GM19395 (cell line): Measurements from ENCODE around the gene ADAMTS2.

Experiments used
- ATAC-seq: cut with Tn5 transposase; IDR thresholded peaks from one replicate; pipeline ENCODE4 v1.9.1; 2021; ENCODE audit warnings: mild to moderate bottlenecking, moderate library complexity; ENCODE audit not compliant: unreplicated experiment

The ADAMTS2 gene

GRCh38 chr5:179204572-179204971, 140.7 kb downstream of the ADAMTS2 start:
- no peak for ATAC-seq

GRCh38 chr5:179203248-179203647, 142.0 kb downstream of the ADAMTS2 start:
- ATAC-seq = no peak

- no peak for ATAC-seq
Observed at GRCh38 chr5:179201986-179202385, 143.3 kb downstream of the ADAMTS2 start.

DNA sequence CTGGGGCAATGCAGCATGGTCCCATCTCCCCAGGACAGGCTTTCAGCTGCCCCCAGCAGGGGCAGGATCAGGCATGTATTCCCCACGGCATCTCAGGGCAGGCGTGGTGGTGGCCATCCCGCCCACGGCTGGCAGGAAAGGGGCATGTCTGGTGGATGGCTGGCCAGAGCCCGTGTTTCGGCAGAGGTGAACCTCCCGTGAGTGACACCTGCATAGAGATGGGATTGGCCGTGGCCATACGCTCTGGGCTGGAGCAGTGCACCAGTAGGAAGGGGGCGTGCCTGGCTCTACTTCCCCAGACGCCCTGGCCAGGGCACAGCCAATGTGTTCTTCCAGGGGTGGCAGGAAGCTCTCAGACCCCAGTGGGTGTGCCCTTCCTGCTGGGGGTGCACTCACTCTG, 146.0 kb downstream of the ADAMTS2 start:
- no peak for ATAC-seq

DNA sequence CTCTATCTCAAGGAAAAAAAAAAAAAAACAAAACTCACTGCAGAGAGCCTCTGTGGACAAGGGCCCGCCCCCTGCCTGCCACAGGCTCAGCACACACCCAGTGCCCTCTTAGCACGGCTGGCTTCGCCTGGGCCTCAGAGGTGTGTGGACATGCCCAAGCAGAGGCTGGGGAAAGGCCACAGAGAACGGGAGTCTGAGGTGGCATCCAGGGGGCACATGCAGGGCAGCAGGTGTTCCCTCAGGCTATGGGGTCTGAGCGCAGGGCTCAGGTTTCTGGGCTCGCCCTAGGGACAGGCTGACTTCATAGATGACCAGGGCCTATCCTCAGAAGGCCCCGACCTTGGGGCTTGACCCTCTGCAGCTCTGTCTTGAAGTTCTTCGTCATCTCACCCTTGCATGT, 146.4 kb downstream of the ADAMTS2 start:
- no peak for ATAC-seq

- no peak for ATAC-seq
Observed at GRCh38 chr5:179196405-179197079, 148.7 kb downstream of the ADAMTS2 start.

- ATAC-seq = no peak
Observed at GRCh38 chr5:179195561-179196404, 149.5 kb downstream of the ADAMTS2 start.

DNA sequence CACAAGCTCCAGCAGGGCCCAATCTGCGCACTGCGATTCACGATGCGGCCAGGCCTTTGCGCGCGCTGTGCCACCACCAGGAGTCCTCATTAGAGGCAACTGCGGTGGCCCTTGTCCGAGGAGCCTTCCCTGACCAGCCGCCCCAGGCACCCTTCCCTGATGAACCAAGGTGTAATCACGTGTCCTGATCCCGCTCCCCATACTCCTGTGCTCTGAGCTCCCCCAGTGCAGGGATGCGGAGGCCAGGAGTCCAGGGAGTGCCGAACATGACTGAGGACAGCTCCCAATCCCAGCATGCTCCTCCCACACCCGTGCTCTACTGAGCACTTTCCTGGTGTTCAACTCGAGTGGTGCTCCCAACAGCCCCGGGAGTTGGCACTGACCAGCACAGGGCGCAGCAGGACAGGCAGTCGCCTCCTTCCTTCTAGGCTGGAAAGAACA, 150.3 kb downstream of the ADAMTS2 start:
- no peak for ATAC-seq

DNA sequence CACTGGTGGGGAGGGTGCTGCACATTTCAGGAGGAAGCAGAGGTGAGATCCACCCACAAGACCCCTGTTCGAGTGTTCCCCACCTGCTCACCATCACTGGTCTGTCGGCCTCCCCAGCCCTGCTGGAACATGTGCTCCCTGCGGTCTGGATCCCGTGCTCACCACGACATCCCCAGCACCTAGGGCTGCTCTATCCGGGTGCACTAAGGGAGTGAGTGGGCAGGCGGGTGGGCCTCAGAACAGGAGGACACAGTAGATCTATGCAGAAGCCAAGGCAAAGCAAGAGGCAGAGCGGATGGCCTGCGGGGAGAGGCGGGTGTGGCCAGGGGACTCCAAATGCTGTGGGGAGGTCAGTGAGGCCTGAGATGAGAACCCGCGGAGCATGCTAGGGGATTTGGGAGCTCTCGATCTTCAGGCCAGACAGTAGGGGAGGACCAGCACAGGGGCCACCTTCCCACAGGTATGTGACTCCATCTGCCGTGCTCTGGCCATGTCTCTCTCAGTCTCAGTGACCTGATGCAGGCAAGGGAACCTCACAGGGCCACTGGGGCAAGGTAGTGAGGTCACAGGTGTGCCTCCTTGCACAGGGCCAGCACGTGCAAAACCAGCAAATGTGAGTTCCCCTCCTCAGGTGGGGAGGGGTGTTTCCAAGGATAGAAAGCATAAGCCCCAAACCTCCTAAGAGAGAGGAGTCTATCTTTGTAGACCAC, 150.9 kb downstream of the ADAMTS2 start:
- ATAC-seq = no peak

DNA sequence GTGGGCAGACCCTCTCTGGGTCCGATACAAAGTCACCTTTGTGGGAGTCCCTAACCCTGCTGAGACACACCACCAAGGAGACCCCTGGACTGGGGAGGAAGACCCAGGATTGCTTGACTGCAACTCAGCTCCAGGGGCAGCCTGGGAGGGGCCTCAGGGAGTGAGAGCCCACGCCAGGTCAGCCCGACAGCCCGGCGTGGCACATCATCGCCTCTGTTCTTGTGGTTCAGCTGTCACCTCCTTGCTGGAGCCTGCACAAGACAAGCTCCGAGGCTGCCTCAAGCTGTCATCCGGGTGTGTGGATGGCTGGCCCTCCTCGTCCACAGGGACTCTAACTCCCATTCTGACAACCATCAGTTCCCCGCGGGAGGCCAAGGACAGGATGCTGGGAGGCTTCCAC, 151.5 kb downstream of the ADAMTS2 start:
- ATAC-seq = no peak

- no peak for ATAC-seq
Observed at GRCh38 chr5:179192891-179193470, 152.3 kb downstream of the ADAMTS2 start.

DNA sequence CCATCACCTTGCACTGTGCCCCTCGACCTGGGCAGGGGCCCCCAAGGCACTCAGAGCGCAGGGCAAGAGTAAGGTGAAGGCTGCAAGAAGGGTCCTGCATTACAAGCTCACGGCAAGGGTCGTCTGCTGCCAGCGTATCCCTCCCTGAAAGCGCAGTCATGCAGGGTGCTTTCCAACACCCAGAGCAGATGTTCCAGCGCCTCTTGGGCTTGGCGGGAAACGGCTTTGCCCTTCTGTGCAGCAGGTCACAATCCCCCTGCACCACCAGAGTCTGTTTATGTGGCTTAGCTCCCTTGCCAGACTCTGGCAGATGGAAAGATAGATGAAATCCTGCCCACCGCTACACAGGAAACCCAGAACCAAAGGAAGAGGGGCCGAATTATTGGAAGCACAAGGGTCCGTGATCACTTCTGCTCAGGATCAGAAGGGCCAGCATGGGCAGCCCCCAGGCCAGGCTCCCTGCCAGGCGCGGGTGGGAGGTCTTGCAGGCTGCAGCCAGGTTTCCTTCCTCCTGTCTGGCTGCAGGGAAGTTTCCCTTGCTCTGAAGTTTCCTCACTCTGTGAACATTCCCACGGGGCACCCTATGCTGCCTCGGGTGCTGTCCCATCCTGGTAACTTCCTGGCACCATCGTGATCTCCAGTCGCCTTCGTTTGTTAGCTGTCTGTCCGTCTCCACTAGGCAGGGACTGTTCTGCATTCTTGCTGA, 152.9 kb downstream of the ADAMTS2 start:
- no peak for ATAC-seq

- ATAC-seq = no peak
Observed at GRCh38 chr5:179191506-179192184, 153.6 kb downstream of the ADAMTS2 start.

DNA sequence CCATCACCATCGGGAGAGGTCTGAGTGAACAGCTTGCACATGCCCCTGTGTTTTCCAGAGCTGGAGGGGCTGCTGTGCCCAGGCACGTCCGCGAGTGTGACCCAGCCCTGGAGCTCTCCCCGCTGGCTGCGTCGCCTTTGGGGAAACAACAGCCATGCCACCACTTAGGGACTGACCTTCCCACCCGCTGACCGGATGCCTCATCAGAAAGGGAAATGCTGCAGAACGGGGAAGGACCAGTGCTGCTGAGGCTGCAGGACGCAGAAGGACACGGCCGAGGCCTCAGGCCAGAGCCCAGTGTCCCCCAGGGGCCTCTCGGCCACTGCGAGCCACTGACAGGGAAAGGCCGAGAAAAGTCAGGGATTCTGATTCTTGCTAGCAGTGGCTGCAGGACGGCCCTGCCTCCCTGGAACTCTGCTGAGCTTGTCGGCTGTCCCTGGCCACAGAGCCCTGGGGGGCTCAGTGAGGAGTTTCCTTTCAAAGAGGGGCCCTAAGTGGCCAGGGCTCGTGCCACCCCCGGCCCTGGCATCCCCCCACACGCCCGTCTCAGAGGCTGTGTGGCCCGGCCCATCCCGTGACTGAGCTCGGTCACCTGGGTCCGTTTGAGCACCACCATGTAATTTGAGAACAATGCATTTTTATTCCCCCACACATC, 154.3 kb downstream of the ADAMTS2 start:
- no peak for ATAC-seq

DNA sequence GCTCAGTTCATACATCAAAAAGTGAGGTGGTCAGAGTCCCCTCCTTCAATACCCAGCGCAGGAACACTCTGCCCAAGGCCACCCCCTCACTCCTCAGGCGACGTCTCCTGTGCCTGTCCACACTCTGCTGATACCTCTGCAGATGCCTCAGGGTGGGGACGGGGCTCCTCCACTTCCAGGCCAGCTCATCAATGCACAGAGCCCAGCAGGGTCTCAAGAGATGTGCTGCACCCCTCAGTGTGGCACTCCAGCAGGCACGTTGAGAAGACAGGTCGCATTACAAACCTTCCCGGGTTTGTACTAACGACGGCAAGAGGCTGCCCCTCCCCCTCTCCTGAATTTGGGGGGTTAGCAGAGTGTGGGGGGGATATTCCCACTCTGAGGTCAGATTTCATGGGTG, 156.6 kb downstream of the ADAMTS2 start:
- ATAC-seq = no peak

- no peak for ATAC-seq
Observed at GRCh38 chr5:179187681-179188575, 157.3 kb downstream of the ADAMTS2 start.

- ATAC-seq = no peak
Observed at GRCh38 chr5:179187229-179187678, 158.0 kb downstream of the ADAMTS2 start.

DNA sequence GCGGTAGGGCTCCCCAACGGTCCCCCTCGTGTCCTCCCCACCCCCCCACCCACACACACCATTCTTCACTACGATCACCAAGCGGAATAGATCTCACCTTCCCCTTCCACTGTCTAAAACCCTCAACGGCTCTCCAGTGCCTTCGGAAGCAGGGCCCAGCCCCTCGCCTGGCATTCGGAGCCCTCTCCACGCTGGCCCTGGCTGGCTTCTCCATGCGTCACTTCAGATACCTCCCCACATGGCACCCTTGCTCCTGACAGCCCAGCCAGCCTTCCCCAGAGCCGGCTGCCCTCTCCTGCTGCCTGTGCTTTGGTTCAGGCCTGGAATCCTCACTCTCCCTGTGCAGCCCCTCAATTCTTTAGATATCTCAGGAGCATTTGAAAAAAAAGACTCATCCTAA, 158.5 kb downstream of the ADAMTS2 start:
- no peak for ATAC-seq
